H1 (cell line): ENCODE measurements around the gene SGSH. TPM values are rescaled to one million over a fixed set of nuclear protein-coding genes. Genes with fewer than 3 reads are reported as not detected.

ENCODE experiments used
- CREB1 ChIP-seq: IDR thresholded peaks from 2 replicates; pipeline ENCODE4 v1.6.1; 2012; ENCODE audit warnings: inconsistent platforms
- EP300 ChIP-seq, 2 experiments: IDR thresholded peaks; 1 replicate in 1 of 2; 2 replicates in 1 of 2; pipeline ENCODE4 v1.6.1; 2011 to 2012; ENCODE audit warnings: low read depth in 2 of 2, low read length in 2 of 2, mild to moderate bottlenecking in 2 of 2, borderline replicate concordance in 1 of 2, inconsistent platforms in 1 of 2, moderate library complexity in 1 of 2
- KDM4A ChIP-seq: IDR thresholded peaks from one replicate; pipeline ENCODE4 v1.7.1; 2012; ENCODE audit warnings: low read depth, mild to moderate bottlenecking, moderate library complexity, low read length, inconsistent platforms; ENCODE audit not compliant: severe bottlenecking
- MAFK ChIP-seq: IDR thresholded peaks from 2 replicates; pipeline ENCODE4 v1.6.1; 2012; ENCODE audit warnings: low read depth, mild to moderate bottlenecking, improper control_type of control experiment, low read length
- NANOG ChIP-seq: IDR thresholded peaks from 2 replicates; pipeline ENCODE4 v1.6.1; 2011; ENCODE audit warnings: low read length, low read depth, mild to moderate bottlenecking, inconsistent platforms; ENCODE audit not compliant: insufficient read depth, poor library complexity, severe bottlenecking
- NRF1 ChIP-seq: IDR thresholded peaks from 2 replicates; pipeline ENCODE4 v1.6.1; 2011; ENCODE audit warnings: mild to moderate bottlenecking, low read depth, low read length, improper control_type of control experiment
- SP1 ChIP-seq: IDR thresholded peaks from 2 replicates; pipeline ENCODE4 v1.6.1; 2011; ENCODE audit warnings: low read depth, low read length
- TAF1 ChIP-seq: IDR thresholded peaks from 2 replicates; pipeline ENCODE4 v1.6.1; 2011; ENCODE audit warnings: mild to moderate bottlenecking, low read depth, low read length
- TCF12 ChIP-seq: IDR thresholded peaks from 2 replicates; pipeline ENCODE4 v1.6.1; 2011; ENCODE audit warnings: low read depth, mild to moderate bottlenecking, low read length
- polyA plus RNA-seq, 7 experiments: library from polyadenylated mRNA; depleted of rRNA in 3 of 7; stranded (reverse) in 5 of 7; unstranded in 2 of 7; fragments of >200 nt in 5 of 7; fragments of 200-250 nt in 2 of 7; gene quantifications; 1 replicate in 5 of 7; 2 replicates in 1 of 7; 4 replicates in 1 of 7; pipeline versions ENCODE4 v1.2.1 to v1.2.3, GENCODE V29; 2011 to 2013; ENCODE audit warnings: missing spikeins in 2 of 7, mixed read lengths in 2 of 7
- total RNA-seq: library from RNA; stranded (reverse); fragmentation: NEBNext Ultra II Directional; extraction: Animal tissue kit (Norgen Biotek cat#: 25700); gene quantifications from 2 replicates; pipeline ENCODE4 v1.2.1, GENCODE V29; 2021

Gene SGSH
- total and polyA plus RNA-seq, 2 of the 8 experiments (the other 6 are each of a cell fraction or from before 2014, with no cell fraction given) = 18.0 to 19.6 TPM

DNA sequence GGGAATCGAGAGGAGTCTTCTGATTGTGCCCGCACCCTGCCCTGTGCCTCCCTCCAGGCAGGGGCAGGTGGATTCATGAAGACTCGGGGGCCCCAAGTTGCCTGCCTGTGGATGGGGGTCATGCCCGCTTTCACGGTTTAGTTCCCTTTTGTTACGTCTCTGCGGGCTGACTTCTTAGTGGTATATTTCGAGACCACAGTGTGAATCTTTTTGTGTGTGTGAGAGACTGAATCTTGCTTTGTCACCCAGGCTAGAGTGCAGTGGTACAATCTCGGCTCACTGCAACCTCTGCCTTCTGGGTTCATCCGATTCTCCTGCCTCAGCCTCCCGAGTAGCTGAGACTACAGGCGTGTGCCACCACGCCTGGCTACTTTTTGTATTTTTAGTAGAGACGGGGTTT is 22.4 kb upstream of the SGSH start (continued):
- no peak for TF ChIP-seq TCF12
- no peak for TF ChIP-seq NRF1
- no peak for TF ChIP-seq TAF1
- no peak for TF ChIP-seq MAFK
- no peak for TF ChIP-seq NANOG
- TF ChIP-seq EP300 (IDR thresholded peaks at IDR 0.05; ENCODE audit: borderline replicate concordance in 1 of 2, low read depth in 2 of 2, low read length in 2 of 2) = no peak
- TF ChIP-seq KDM4A = no peak
- TF ChIP-seq CREB1 = no peak
- no peak for TF ChIP-seq SP1
- TF ChIP-seq, all 59 proteins: peak for 0
